Upper lobe of left lung (tissue), 6 donors: Measurements from ENCODE around the gene TET3. TPM values are rescaled to one million over a fixed set of nuclear protein-coding genes. Genes with fewer than 3 reads are reported as not detected.

Experiments
- ATAC-seq, 2 donors: fragments of 200-7000 bp; cut with Tn5 transposase; one replicate each; pipeline ENCODE4 v1.9.1; 2022; ENCODE audit warnings: mild to moderate bottlenecking in 2 of 2, moderate library complexity in 2 of 2; ENCODE audit not compliant: low FRiP score in 2 of 2
- DNase-seq, 2 donors: peaks; one replicate each; pipeline ENCODE4 v3.0.0-alpha.2; 2019 to 2020
- H3K27ac ChIP-seq, 4 donors: fragments of 200-600 bp; sonication (generic); one replicate each; pipeline ENCODE4 v1.5.1; 2016 to 2019
- H3K27me3 ChIP-seq, 4 donors: fragments of 200-600 bp; sonication (generic); one replicate each; pipeline ENCODE4 v1.5.1; 2017 to 2019
- H3K36me3 ChIP-seq, 4 donors: fragments of 200-600 bp; sonication (generic); one replicate each; pipeline ENCODE4 v1.5.1; 2016 to 2019
- H3K4me1 ChIP-seq, 4 donors: fragments of 200-600 bp; sonication (generic); one replicate each; pipeline ENCODE4 v1.5.1; 2018 to 2019
- H3K4me3 ChIP-seq, 4 donors: fragments of 200-600 bp; sonication (generic); one replicate each; pipeline ENCODE4 v1.5.1; 2017 to 2019; ENCODE audit warnings: mild to moderate bottlenecking in 2 of 4, moderate library complexity in 1 of 4
- H3K9me3 ChIP-seq, 4 donors: fragments of 200-600 bp; sonication (generic); one replicate each; pipeline ENCODE4 v1.5.1; 2018 to 2019
- EP300 ChIP-seq, 4 donors: sonication (generic); formaldehyde crosslinking; IDR thresholded peaks; one replicate each; pipeline ENCODE4 v1.5.1; 2017; ENCODE audit warnings: antibody characterized with exemption in 4 of 4, control low read depth in 2 of 4
- POLR2A ChIP-seq, 4 donors: fragments of 450-650 bp; IDR thresholded peaks; one replicate each; pipeline ENCODE4 v1.5.1; 2016 to 2017; ENCODE audit warnings: antibody characterized with exemption in 4 of 4, mild to moderate bottlenecking in 2 of 4
- POLR2AphosphoS5 ChIP-seq, 2 donors: sonication (generic); formaldehyde crosslinking; IDR thresholded peaks; one replicate each; pipeline ENCODE4 v1.5.1; 2017; ENCODE audit warnings: antibody characterized with exemption in 2 of 2
- WGBS, 2 donors: methylation state at CpG; one replicate each; pipeline ENCODE4 v1.1.5; 2017 to 2018; 5-methylcytosine and 5-hydroxymethylcytosine counted together
- total RNA-seq, 6 donors: library from RNA; depleted of rRNA in 4 of 6; stranded (reverse); fragments of >200 nt in 4 of 6; gene quantifications; one replicate each; pipeline versions ENCODE4 v1.1.0 to v1.2.1, GENCODE V29; 2016 to 2021
- TF ChIP-seq, protein P1 (sequence below), 6 experiments: fragments of 450-650 bp in 4 of 6; fragments of 200-600 bp in 2 of 6; sonication (generic) in 2 of 6; IDR thresholded peaks; one replicate each; pipeline ENCODE4 v1.5.1; 2016 to 2019; ENCODE audit warnings: antibody characterized with exemption in 6 of 6
- donor health status: DM: no; HTN: no; CAD: no; lungs with moderate emphysema.
- donor health status: DM: no; HTN: yes; CAD: no; lungs with severe emphysema.

The TET3 gene
- total RNA-seq, 6 donors from 2014 or later, result 17.3 to 53.4 (median 23.6) TPM

DNA sequence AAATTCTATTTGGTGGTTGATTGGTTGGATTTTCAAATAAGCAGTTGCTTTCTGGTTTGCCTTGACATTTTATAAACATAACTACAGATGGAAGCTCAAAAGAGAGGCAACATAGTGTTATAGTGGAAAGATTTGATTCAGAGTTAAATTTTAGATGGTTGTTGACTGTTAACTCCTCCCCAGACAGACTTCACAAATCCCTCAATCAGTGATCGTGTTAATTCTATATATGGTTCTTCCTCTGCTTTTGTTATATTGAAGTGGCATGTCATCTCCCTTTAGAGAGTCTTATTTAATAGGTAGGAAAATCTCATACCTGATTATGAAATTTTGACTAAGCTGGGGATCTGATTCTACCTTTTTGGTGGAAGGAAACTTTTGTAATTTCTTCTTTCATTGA lies 38.5 kb upstream of the TET3 start:
- Histone ChIP-seq H3K4me1 (peaks cover 4 to 11% (median 7%) of the 10 kb centered on the region in 4 donors), H3K27me3 (no peaks in the 10 kb centered on the region), H3K36me3 (peaks cover 18 to 68% (median 26%) of the 10 kb centered on the region in 4 donors), H3K27ac (no peak overlapping the region), H3K9me3 (no peaks in the 10 kb centered on the region), H3K4me3 (no peak overlapping the region)
- DNase-seq (no peak), ATAC-seq (no peak)
- WGBS, 2 donors, result 85 to 97% methylated on average over 1 of the region's 1 CpG
- no peak for TF ChIP-seq POLR2AphosphoS5 (IDR thresholded peaks at IDR 0.05)
- no peak for TF ChIP-seq POLR2A (IDR thresholded peaks at IDR 0.05)

DNA sequence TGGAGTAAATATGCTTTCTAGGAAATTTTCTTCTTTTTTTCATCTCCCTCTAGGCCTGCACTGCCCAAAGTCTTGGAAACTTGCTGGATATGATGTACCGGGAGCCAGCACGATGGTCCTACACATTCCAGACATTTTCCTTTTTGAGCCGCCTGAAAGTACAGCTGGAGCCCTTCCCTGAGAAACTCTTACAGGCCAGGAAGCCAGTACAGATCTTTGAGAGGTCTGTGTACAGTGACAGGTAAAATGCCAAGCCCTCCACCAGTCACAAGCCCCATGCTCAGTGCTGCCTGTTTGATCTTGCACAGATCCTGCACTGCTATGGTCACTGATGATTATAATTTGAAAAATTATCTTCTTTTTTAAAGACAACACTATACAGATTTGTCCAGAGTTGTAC lies 38.0 kb upstream of the TET3 start:
- Histone ChIP-seq H3K27ac (no peak overlapping the region), H3K27me3 (no peaks in the 10 kb centered on the region), H3K4me3 (no peak overlapping the region), H3K4me1 (peaks cover 4 to 11% (median 8%) of the 10 kb centered on the region in 4 donors), H3K9me3 (no peaks in the 10 kb centered on the region), H3K36me3 (peaks cover 19 to 72% (median 30%) of the 10 kb centered on the region in 4 donors)
- DNase-seq (no peak), ATAC-seq (no peak)
- WGBS, 2 donors, result 64 to 85% methylated on average over 3 of the region's 3 CpGs
- TF ChIP-seq POLR2AphosphoS5 (IDR thresholded peaks at IDR 0.05) (no peak), EP300 (IDR thresholded peaks at IDR 0.05) (no peak), POLR2A (IDR thresholded peaks at IDR 0.05) (no peak)
- TF ChIP-seq, protein P1, sequence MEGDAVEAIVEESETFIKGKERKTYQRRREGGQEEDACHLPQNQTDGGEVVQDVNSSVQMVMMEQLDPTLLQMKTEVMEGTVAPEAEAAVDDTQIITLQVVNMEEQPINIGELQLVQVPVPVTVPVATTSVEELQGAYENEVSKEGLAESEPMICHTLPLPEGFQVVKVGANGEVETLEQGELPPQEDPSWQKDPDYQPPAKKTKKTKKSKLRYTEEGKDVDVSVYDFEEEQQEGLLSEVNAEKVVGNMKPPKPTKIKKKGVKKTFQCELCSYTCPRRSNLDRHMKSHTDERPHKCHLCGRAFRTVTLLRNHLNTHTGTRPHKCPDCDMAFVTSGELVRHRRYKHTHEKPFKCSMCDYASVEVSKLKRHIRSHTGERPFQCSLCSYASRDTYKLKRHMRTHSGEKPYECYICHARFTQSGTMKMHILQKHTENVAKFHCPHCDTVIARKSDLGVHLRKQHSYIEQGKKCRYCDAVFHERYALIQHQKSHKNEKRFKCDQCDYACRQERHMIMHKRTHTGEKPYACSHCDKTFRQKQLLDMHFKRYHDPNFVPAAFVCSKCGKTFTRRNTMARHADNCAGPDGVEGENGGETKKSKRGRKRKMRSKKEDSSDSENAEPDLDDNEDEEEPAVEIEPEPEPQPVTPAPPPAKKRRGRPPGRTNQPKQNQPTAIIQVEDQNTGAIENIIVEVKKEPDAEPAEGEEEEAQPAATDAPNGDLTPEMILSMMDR (IDR thresholded peaks at IDR 0.05), result no peak

DNA sequence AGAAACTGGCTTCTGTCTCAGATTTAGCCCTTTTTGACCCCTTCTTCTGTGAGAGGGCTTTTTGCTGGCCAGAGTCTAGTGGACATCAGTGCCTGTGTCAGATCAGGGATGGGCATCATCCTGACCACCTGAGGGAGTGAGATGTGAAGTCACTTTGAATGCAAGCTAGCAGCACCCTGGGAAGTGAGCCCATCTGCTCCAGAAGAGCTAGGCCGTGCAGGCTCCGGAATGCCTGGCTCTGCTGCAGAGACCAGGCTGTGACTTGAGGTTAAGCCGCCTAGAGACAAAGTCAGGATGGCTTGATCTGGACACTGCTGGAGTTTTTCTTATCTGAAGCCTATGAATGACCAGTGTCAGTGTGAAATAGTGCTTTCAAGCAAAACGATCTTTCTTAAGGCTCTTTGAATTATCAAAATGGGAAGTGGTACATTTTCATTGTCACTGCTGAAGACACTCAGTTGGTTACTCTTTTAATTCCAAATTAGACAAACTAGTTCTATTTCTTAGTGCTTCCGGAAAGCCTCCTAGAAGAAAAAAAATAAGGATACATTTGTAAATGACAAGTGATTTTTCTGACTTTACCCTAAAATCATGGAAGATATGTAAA lies 37.2 kb upstream of the TET3 start:
- DNase-seq, result no peak
- TF ChIP-seq EP300 (IDR thresholded peaks at IDR 0.05), result no peak
- no peak for TF ChIP-seq POLR2AphosphoS5 (IDR thresholded peaks at IDR 0.05)
- TF ChIP-seq, protein P1 (IDR thresholded peaks at IDR 0.05), result no peak
- no peak for TF ChIP-seq POLR2A (IDR thresholded peaks at IDR 0.05)
- ATAC-seq, result no peak
- WGBS, 2 donors, result 76 to 92% methylated on average over 4 to 5 of the region's 5 CpGs
- peaks cover 8 to 19% (median 15%) of the 10 kb centered on the region in 4 donors for H3K4me1 ChIP-seq
- H3K9me3 ChIP-seq, result no peaks in the 10 kb centered on the region
- no peak overlapping the region for H3K4me3 ChIP-seq
- H3K27ac ChIP-seq, result peak overlapping the region in 1 of 4 donors; percentile 33
- H3K27me3 ChIP-seq, result no peaks in the 10 kb centered on the region
- peaks cover 19 to 74% (median 33%) of the 10 kb centered on the region in 4 donors for H3K36me3 ChIP-seq

DNA sequence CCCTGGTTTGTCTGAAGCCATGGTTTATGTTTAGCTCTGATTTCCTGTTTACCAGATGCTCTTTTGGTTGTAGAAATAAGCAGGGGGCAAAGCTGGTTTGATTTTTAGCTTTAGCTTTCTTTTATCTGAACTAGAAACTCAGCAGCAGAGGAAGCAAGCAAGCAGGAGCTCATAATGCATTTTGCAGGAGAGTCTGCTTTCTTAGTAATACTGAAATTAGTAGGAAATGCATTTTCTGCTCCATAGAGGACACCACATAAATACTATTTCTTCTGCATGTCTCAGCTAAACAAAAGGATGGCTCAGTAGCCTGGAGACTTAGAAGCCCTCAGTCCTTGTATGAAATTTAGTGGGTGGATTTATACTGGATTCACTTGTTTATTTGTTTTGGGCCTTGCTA lies 34.9 kb upstream of the TET3 start:
- Histone ChIP-seq H3K4me3 (no peak overlapping the region), H3K27ac (peak overlapping the region in 1 of 4 donors; percentile 66), H3K9me3 (no peaks in the 10 kb centered on the region), H3K4me1 (peaks cover 8 to 24% (median 22%) of the 10 kb centered on the region in 4 donors), H3K36me3 (peaks cover 19 to 83% (median 38%) of the 10 kb centered on the region in 4 donors), H3K27me3 (no peaks in the 10 kb centered on the region)
- DNase-seq, result no peak
- ATAC-seq, result no peak
- TF ChIP-seq POLR2AphosphoS5 (IDR thresholded peaks at IDR 0.05), result no peak
- TF ChIP-seq EP300 (IDR thresholded peaks at IDR 0.05), result no peak
- no peak for TF ChIP-seq POLR2A (IDR thresholded peaks at IDR 0.05)
- TF ChIP-seq, protein P1 (IDR thresholded peaks at IDR 0.05), result no peak

DNA sequence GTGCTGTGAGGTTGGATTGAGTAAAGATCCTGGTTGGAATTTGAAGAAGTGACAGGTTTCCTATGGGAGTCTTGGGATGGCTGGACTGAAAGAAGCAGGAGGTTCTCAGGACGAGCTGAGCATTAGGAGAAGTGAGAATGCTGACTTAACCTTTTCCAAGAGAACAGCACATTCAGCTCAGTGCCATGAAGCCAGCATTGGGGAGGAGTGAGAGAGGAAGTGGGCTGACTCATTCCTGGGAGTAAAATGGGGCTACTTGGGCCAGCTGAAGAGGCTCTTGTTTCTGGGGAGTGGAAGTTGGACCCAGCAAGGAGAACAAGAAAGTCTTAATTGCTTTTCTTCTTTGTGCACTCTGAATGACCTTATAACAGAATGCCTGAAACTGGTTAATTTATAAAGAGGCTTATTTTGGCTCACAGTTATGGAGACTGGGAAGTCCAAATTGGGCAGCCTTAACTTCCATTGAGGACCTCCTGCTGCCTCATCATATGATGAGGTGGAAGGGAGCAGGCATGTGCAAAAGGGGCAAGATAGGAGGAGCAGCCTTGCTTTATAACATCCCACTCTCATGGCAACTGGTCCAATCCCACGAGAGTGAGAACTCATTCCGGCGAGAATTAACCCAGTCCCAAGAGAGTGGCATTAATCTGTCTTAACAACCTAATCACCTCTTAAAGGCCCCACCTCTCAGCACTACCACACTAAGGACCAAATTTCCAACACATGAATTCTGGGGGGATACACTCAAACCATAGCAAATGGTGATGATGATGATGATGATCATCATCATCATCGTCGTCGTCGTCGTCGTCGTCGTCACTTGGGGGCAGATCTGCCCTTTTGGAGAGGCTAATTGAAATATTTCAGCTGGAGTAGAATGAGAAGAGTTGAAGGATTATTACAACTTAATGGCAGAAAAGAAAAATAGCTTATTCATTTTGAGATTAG lies 31.9 kb upstream of the TET3 start:
- Histone ChIP-seq H3K27me3 (no peaks in the 10 kb centered on the region), H3K9me3 (no peaks in the 10 kb centered on the region), H3K36me3 (peaks cover 12 to 93% (median 37%) of the 10 kb centered on the region in 4 donors), H3K4me3 (no peak overlapping the region), H3K27ac (peak overlapping the region in 2 of 4 donors; percentile 35 to 53), H3K4me1 (peaks cover 8 to 24% (median 21%) of the 10 kb centered on the region in 4 donors)
- DNase-seq (peak; percentile 28 to 80), ATAC-seq (peak; percentile 82 to 91)
- TF ChIP-seq, protein P1 (IDR thresholded peaks at IDR 0.05), result no peak
- no peak for TF ChIP-seq POLR2A (IDR thresholded peaks at IDR 0.05)
- no peak for TF ChIP-seq EP300 (IDR thresholded peaks at IDR 0.05)
- TF ChIP-seq POLR2AphosphoS5 (IDR thresholded peaks at IDR 0.05), result peak in 1 of 2 donors; percentile 29
- WGBS, 2 donors, result 66 to 84% methylated on average over 12 of the region's 12 CpGs
